ENCODE results near the gene STYXL2. TPM values are rescaled to one million over a fixed set of nuclear protein-coding genes. Genes with fewer than 3 reads are reported as not detected.

Gene STYXL2
- total and polyA plus RNA-seq, 9 of the 15 experiments (the other 6 are each of a cell fraction or from before 2014, with no cell fraction given): not detected

DNA sequence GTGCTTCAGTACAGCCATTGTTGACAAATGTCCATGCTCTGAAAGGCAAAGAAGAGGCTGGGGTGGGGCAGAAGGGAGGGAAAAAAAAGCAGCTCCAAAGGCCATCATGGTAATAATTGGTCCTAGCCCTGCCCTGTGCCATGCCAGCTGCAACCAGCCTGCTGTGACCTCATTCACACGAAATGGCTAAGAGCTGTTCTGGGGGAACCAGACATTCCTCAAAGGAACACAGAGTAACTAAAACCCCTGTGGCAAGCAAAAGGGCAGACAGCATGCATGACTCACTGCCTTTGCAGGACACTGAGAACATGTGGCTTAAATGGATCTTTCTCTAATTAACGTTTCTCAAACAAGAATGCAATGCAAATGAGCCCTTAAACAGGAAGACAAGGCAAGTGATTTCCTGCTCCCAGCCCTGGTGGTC lies 42.3 kb downstream of the STYXL2 start (continued):
- TF ChIP-seq, protein P1, sequence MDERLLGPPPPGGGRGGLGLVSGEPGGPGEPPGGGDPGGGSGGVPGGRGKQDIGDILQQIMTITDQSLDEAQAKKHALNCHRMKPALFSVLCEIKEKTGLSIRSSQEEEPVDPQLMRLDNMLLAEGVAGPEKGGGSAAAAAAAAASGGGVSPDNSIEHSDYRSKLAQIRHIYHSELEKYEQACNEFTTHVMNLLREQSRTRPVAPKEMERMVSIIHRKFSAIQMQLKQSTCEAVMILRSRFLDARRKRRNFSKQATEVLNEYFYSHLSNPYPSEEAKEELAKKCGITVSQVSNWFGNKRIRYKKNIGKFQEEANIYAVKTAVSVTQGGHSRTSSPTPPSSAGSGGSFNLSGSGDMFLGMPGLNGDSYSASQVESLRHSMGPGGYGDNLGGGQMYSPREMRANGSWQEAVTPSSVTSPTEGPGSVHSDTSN (CRISPR knock-in tag; IDR thresholded peaks at IDR 0.05; ENCODE audit: low read depth): no peak
- TF ChIP-seq, protein P1 (tag; conservative IDR thresholded peaks at IDR 0.05; ENCODE audit: low read depth): no peak
- TF ChIP-seq ELF4 (CRISPR knock-in tag; IDR thresholded peaks at IDR 0.05) (no peak), ARID2 (IDR thresholded peaks at IDR 0.05) (no peak), C11orf30 (IDR thresholded peaks at IDR 0.05; ENCODE audit: low read depth) (no peak), STAT5A (IDR thresholded peaks at IDR 0.05; ENCODE audit: borderline replicate concordance, low read length) (no peak)
- TF ChIP-seq, protein P2, sequence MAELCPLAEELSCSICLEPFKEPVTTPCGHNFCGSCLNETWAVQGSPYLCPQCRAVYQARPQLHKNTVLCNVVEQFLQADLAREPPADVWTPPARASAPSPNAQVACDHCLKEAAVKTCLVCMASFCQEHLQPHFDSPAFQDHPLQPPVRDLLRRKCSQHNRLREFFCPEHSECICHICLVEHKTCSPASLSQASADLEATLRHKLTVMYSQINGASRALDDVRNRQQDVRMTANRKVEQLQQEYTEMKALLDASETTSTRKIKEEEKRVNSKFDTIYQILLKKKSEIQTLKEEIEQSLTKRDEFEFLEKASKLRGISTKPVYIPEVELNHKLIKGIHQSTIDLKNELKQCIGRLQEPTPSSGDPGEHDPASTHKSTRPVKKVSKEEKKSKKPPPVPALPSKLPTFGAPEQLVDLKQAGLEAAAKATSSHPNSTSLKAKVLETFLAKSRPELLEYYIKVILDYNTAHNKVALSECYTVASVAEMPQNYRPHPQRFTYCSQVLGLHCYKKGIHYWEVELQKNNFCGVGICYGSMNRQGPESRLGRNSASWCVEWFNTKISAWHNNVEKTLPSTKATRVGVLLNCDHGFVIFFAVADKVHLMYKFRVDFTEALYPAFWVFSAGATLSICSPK (IDR thresholded peaks at IDR 0.05; ENCODE audit: borderline replicate concordance): no peak

DNA sequence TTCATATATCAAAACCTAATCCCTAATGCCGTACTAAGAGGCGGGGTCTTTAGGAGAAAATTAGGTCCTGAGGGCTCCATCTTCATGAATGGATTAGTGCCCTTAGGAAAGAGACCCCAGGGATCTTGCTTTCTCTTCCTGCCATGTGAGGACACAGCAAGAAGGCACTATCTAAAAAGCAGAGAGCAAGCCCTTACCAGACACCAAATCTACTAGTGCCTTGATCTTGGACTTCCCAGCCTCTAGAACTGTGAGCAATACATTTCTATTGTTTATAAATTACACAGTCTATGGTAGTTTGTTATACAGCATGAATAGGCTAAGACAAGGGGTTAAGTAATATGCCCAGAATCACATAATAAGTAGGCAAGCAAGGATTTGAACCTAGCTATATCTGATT lies 42.9 kb downstream of the STYXL2 start:
- no peak overlapping the region for H3K4me3 ChIP-seq
- H3K27me3 ChIP-seq (ENCODE audit: control insufficient read depth in 2 of 2, insufficient read depth in 2 of 2, low read length in 2 of 2): peaks cover 19 to 28% of the 10 kb centered on the region in 2 experiments
- H3K79me2 ChIP-seq (ENCODE audit: control insufficient read depth, insufficient read depth, low read length): no peaks in the 10 kb centered on the region
- no peak for ATAC-seq
- no peak for FAIRE-seq
- no peaks in the 10 kb centered on the region for H3K9me3 ChIP-seq (replicated peaks; ENCODE audit: control insufficient read depth, insufficient read depth, low read depth, low read length)
- no peak for DNase-seq (ENCODE audit: extremely low read depth in 1 of 4, low spot score in 3 of 4)
- no peak overlapping the region for H2AFZ ChIP-seq (ENCODE audit: low read depth, low read length)
- H3K4me2 ChIP-seq (ENCODE audit: insufficient read depth, low read length): no peak overlapping the region
- H3K9me1 ChIP-seq (ENCODE audit: control insufficient read depth, insufficient read depth, low read length): no peaks in the 10 kb centered on the region
- ChIA-PET CTCF (ENCODE audit: low intra/inter-chr PET ratio) (no interaction called here), POLR2A (interaction anchor here (2.0 kb wide), 1 partner anchor 10 kb away, joined by 8 read pairs; no protein-coding TSS in a partner anchor)
- in situ Hi-C loops (cut with MboI) (no loop called here), intact Hi-C loops (cut with micrococcal nuclease) (no loop called here)
- H3K4me1 ChIP-seq (replicated peaks in 1 of 2; ENCODE audit: control insufficient read depth in 2 of 2, insufficient read depth in 2 of 2, low read length in 2 of 2): no peaks in the 10 kb centered on the region
- TF ChIP-seq HNRNPLL (IDR thresholded peaks at IDR 0.05; ENCODE audit: low read depth, low read length, poor library complexity, severe bottlenecking) (no peak), ETS2 (tag; IDR thresholded peaks at IDR 0.05; ENCODE audit: borderline replicate concordance, poor library complexity, severe bottlenecking) (no peak), MTA2 (IDR thresholded peaks at IDR 0.05; ENCODE audit: low read depth) (no peak), MBD2 (IDR thresholded peaks at IDR 0.05; ENCODE audit: borderline replicate concordance, low read depth) (no peak), ZKSCAN1 (IDR thresholded peaks at IDR 0.05; ENCODE audit: low read depth, low read length) (no peak)
- TF ChIP-seq, protein P3, sequence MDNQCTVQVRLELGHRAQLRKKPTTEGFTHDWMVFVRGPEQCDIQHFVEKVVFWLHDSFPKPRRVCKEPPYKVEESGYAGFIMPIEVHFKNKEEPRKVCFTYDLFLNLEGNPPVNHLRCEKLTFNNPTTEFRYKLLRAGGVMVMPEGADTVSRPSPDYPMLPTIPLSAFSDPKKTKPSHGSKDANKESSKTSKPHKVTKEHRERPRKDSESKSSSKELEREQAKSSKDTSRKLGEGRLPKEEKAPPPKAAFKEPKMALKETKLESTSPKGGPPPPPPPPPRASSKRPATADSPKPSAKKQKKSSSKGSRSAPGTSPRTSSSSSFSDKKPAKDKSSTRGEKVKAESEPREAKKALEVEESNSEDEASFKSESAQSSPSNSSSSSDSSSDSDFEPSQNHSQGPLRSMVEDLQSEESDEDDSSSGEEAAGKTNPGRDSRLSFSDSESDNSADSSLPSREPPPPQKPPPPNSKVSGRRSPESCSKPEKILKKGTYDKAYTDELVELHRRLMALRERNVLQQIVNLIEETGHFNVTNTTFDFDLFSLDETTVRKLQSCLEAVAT (IDR thresholded peaks at IDR 0.05): no peak
- BruUV-seq (replicated peaks): no TSS peak
- 0% methylated on average over 2 of the region's 2 CpGs for WGBS (ENCODE audit: insufficient coverage, low coverage, missing lambda C conversion rate)
- H3K36me3 ChIP-seq (ENCODE audit: control insufficient read depth, insufficient read depth, low read length): no peaks in the 10 kb centered on the region
- H3K9ac ChIP-seq (ENCODE audit: insufficient read depth in 1 of 2, low read depth in 2 of 2, low read length in 2 of 2): no peak overlapping the region
- no peaks in the 10 kb centered on the region for H4K20me1 ChIP-seq (replicated peaks; ENCODE audit: control insufficient read depth, insufficient read depth, low read length)
- no peak overlapping the region for H3K27ac ChIP-seq (ENCODE audit: extremely low read depth, low read depth, low read length)
